Stomach (tissue), 9 donors: ENCODE data around the gene NEK6. TPM values are rescaled to one million over a fixed set of nuclear protein-coding genes. Genes with fewer than 3 reads are reported as not detected.

Experiments
- DNase-seq, 2 donors: peaks; one replicate each; pipeline versions ENCODE4 v3.0.0 to v3.0.0-alpha.2; 2013 to 2019
- H3K27ac ChIP-seq, 5 donors: fragments of 200-600 bp in 4 of 5; sonication (generic) in 4 of 5; one replicate each; pipeline ENCODE4 v1.5.1; 2013 to 2019; ENCODE audit warnings: mild to moderate bottlenecking in 1 of 5, moderate library complexity in 1 of 5
- H3K27me3 ChIP-seq, 3 donors: fragments of 200-600 bp; sonication (generic); one replicate each; pipeline ENCODE4 v1.5.1; 2017 to 2019; ENCODE audit warnings: mixed run types in 1 of 3
- H3K36me3 ChIP-seq, 4 donors: fragments of 200-600 bp; sonication (generic); 1 replicate in 3 of 4; 2 replicates in 1 of 4; pipeline ENCODE4 v1.5.1; 2016 to 2019
- H3K4me1 ChIP-seq, 4 donors: fragments of 200-600 bp; sonication (generic); one replicate each; pipeline ENCODE4 v1.5.1; 2016 to 2019
- H3K4me3 ChIP-seq, 4 donors: fragments of 200-600 bp; sonication (generic) in 3 of 4; one replicate each; pipeline ENCODE4 v1.5.1; 2016 to 2019; ENCODE audit warnings: mild to moderate bottlenecking in 1 of 4
- H3K9me3 ChIP-seq, 4 donors: fragments of 200-600 bp; sonication (generic); one replicate each; pipeline ENCODE4 v1.5.1; 2016 to 2019
- EP300 ChIP-seq: sonication (generic); formaldehyde crosslinking; IDR thresholded peaks from one replicate; pipeline ENCODE4 v1.6.1; 2017; ENCODE audit warnings: antibody characterized with exemption
- POLR2A ChIP-seq, 4 donors: fragments of 450-650 bp; IDR thresholded peaks; one replicate each; pipeline ENCODE4 v1.6.1; 2016; ENCODE audit warnings: antibody characterized with exemption in 4 of 4, control low read depth in 2 of 4, mild to moderate bottlenecking in 1 of 4, moderate library complexity in 1 of 4
- POLR2AphosphoS5 ChIP-seq, 3 donors: sonication (generic); formaldehyde crosslinking; IDR thresholded peaks; one replicate each; pipeline ENCODE4 v1.6.1; 2016; ENCODE audit warnings: antibody characterized with exemption in 3 of 3
- WGBS, 5 donors: extraction: QIAGEN DNeasy Blood & Tissue Kit in 3 of 5; methylation state at CpG; one replicate each; pipeline versions ENCODE4 v1.1.5 to v1.1.7; 2013 to 2018; 5-methylcytosine and 5-hydroxymethylcytosine counted together
- intact Hi-C: fragments of 100-400 bp; cut with DNase I; formaldehyde crosslinking; loops from one replicate; pipeline ENCODE4 v1.15.1; 2023; ENCODE audit warnings: low total_unique reads
- polyA plus RNA-seq, 3 donors: library from polyadenylated mRNA; stranded (reverse); fragments of 200-250 nt; gene quantifications; one replicate each; pipeline ENCODE4 v1.2.3, GENCODE V29; 2013
- total RNA-seq, 5 donors: library from RNA; depleted of rRNA; stranded (reverse); fragments of >200 nt; gene quantifications; one replicate each; pipeline versions ENCODE4 v1.1.0 to v1.2.3, GENCODE V29; 2014 to 2016
- TF ChIP-seq, protein P1 (sequence below), 7 experiments: fragments of 450-650 bp in 4 of 7; fragments of 200-600 bp in 3 of 7; sonication (generic) in 3 of 7; IDR thresholded peaks; one replicate each; pipeline ENCODE4 v1.5.1; 2016 to 2019; ENCODE audit warnings: antibody characterized with exemption in 7 of 7, control low read depth in 2 of 7, mild to moderate bottlenecking in 1 of 7
- donor health status: healthy with polysubstance abuse.
- donor health status: Bipolar disorder and iron deficiency.
- donor health status: healthy.

NEK6 gene
- total and polyA plus RNA-seq, 8 donors = 6.0 to 76.8 (median 25.9) TPM

DNA sequence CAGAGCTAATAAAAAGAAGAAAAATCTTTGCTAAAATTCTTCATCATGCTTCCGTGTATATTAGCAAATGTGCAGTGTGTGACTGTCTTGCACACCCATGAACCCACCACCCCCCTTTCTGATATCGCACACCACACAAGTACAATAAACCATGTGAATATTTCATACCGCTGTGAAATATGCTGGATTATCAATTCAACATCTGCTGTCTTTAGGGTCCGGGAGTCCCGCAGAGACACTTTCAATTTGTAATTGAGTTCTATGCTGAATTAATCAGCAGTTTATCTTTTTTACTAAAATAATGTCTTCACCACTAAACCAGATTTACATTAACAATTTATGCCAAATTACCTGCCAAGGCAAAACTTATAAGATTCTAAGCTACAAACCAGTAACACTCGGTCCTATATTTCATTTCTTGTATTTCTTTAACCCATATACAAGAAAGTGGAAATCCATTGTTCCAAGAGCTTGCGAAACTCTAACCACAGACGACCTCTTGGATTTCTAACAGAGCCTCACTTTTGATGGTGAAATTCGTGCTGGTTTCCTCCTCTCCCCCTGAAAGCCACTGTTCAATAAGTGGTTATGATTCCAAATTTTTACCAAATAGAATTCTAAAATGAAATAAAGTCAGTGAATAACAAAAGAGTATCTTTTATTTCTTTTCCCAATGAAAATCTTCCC, 113.3 kb downstream of the NEK6 start:
- TF ChIP-seq POLR2AphosphoS5 (IDR thresholded peaks at IDR 0.05) (no peak), POLR2A (IDR thresholded peaks at IDR 0.05) (no peak)
- TF ChIP-seq, protein P1, sequence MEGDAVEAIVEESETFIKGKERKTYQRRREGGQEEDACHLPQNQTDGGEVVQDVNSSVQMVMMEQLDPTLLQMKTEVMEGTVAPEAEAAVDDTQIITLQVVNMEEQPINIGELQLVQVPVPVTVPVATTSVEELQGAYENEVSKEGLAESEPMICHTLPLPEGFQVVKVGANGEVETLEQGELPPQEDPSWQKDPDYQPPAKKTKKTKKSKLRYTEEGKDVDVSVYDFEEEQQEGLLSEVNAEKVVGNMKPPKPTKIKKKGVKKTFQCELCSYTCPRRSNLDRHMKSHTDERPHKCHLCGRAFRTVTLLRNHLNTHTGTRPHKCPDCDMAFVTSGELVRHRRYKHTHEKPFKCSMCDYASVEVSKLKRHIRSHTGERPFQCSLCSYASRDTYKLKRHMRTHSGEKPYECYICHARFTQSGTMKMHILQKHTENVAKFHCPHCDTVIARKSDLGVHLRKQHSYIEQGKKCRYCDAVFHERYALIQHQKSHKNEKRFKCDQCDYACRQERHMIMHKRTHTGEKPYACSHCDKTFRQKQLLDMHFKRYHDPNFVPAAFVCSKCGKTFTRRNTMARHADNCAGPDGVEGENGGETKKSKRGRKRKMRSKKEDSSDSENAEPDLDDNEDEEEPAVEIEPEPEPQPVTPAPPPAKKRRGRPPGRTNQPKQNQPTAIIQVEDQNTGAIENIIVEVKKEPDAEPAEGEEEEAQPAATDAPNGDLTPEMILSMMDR (IDR thresholded peaks at IDR 0.05) = no peak
- 78 to 88% (median 84%) methylated on average over 9 of the region's 9 CpGs for WGBS, 5 donors
- no peak overlapping the region for H3K4me3 ChIP-seq
- no peak for DNase-seq
- intact Hi-C loops = no loop called here
- H3K27me3 ChIP-seq = no peaks in the 10 kb centered on the region
- peaks cover 0 to 19% (median 16%) of the 10 kb centered on the region in 4 donors for H3K36me3 ChIP-seq
- H3K27ac ChIP-seq = no peak overlapping the region
- peaks cover 0 to 36% (median 7%) of the 10 kb centered on the region in 4 donors for H3K4me1 ChIP-seq
- H3K9me3 ChIP-seq = no peaks in the 10 kb centered on the region

DNA sequence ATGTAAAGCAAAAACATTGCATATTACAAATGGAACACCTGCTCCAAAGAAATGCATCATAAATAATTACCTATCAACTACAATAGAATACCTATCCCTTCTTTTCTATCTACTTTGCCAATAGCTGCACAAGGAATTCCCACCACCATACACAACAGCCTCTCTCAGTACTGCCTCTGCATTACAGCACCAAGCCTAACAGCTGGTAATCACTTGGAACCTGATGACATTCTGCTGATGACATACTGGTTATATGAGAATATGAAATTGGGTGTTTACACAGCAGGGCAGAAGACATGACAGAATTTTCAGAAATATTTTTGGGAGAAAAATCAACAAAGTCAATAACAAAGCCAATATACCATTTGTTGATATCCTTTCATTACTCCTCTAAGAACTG, 114.3 kb downstream of the NEK6 start:
- Histone ChIP-seq H3K9me3 (no peaks in the 10 kb centered on the region), H3K27me3 (no peaks in the 10 kb centered on the region), H3K4me3 (no peak overlapping the region), H3K36me3 (peaks cover 0 to 20% (median 17%) of the 10 kb centered on the region in 4 donors), H3K27ac (no peak overlapping the region), H3K4me1 (peaks cover 0 to 28% (median 7%) of the 10 kb centered on the region in 4 donors)
- DNase-seq = no peak
- TF ChIP-seq POLR2A (IDR thresholded peaks at IDR 0.05) = no peak
- TF ChIP-seq, protein P1 (IDR thresholded peaks at IDR 0.05) = no peak
- no peak for TF ChIP-seq POLR2AphosphoS5 (IDR thresholded peaks at IDR 0.05)
- no peak for TF ChIP-seq EP300
- intact Hi-C loops = no loop called here

DNA sequence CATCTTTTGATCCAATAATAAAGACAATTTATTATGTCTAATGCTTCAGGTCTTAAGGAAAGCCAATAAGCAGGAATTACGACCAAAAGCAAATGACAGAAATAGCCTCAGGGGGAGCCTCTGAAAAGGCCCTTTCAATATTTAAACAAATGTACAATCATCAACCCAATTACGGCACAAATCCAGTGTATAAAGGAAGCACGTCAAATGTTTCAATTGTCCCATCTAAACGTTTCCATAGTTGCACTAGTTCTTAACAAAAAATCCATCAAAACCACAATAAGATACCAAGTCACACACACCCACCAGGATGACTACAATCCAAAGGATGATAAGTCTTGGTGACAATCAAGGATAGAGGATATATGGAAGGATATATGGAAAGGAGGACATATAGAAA, 115.6 kb downstream of the NEK6 start:
- TF ChIP-seq EP300 = no peak
- no peak for TF ChIP-seq POLR2AphosphoS5 (IDR thresholded peaks at IDR 0.05)
- TF ChIP-seq, protein P1 (IDR thresholded peaks at IDR 0.05) = no peak
- no peak for TF ChIP-seq POLR2A (IDR thresholded peaks at IDR 0.05)
- H3K4me1 ChIP-seq = peaks cover 0 to 35% (median 13%) of the 10 kb centered on the region in 4 donors
- 87 to 92% (median 89%) methylated on average over 4 of the region's 4 CpGs for WGBS, 5 donors
- H3K36me3 ChIP-seq = peaks cover 0 to 25% (median 18%) of the 10 kb centered on the region in 4 donors
- H3K9me3 ChIP-seq = no peaks in the 10 kb centered on the region
- intact Hi-C loops = no loop called here
- H3K27ac ChIP-seq = no peak overlapping the region
- DNase-seq = no peak
- no peak overlapping the region for H3K4me3 ChIP-seq
- no peaks in the 10 kb centered on the region for H3K27me3 ChIP-seq

DNA sequence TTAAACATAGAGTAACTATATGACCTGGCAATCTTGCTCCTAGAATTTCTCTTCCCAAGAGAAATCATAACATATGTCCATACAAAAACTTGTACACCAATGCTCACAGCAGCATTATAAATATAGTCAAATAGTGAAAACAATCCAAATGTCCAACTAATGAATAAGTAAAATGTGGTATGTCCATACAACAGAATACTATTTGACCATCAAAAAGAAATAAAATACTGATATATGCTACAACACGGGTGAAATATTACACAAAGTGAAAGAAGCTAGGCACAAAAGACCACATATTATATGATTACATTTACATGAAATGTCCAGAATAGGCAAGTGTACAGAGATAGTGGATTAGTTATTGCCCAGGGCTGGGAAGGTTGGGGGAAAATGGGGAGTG, 116.1 kb downstream of the NEK6 start:
- no peak overlapping the region for H3K27ac ChIP-seq
- 93 to 99% (median 96%) methylated on average over 1 of the region's 1 CpG for WGBS, 5 donors
- no peak overlapping the region for H3K4me3 ChIP-seq
- H3K9me3 ChIP-seq = no peaks in the 10 kb centered on the region
- intact Hi-C loops = no loop called here
- H3K36me3 ChIP-seq = peaks cover 0 to 25% (median 18%) of the 10 kb centered on the region in 4 donors
- no peak for DNase-seq
- TF ChIP-seq, protein P1 (IDR thresholded peaks at IDR 0.05) = no peak
- TF ChIP-seq POLR2AphosphoS5 (IDR thresholded peaks at IDR 0.05) (no peak), EP300 (no peak), POLR2A (IDR thresholded peaks at IDR 0.05) (no peak)
- H3K4me1 ChIP-seq = peaks cover 0 to 37% (median 15%) of the 10 kb centered on the region in 4 donors
- H3K27me3 ChIP-seq = no peaks in the 10 kb centered on the region
